Daoy (cell line): ENCODE measurements around the gene SUGCT. TPM values are rescaled to one million over a fixed set of nuclear protein-coding genes. Genes with fewer than 3 reads are reported as not detected.

Experiments
- DNase-seq: peaks from one replicate; pipeline ENCODE4 v3.0.0-alpha.2; 2015; ENCODE audit warnings: low read depth
- total RNA-seq: library from RNA; depleted of rRNA; stranded (reverse); fragments of >200 nt; shearing (Covaris generic); gene quantifications from 2 replicates; pipeline ENCODE4 v1.2.3, GENCODE V29; 2014

The SUGCT gene
- total RNA-seq, 1 experiment from 2014 or later = 11.8 TPM

DNA sequence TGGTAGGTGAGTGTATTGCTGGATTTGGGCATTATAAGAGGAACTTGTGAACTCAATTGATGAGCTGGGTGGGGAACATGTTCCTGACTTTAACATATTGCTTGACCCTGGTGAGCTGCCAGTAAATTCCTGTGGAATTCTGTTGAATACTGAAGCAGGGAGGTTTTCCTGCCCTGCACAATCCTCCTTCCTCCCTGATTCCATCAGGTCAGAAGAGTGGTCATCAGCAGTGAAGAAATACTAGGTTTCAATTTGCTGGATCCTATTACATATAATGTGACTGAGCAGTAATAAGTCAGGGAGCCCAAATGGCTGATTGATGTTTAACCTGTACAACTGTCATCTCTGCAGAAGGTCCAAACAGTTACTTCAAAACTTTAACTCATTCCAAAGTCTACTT, 581.2 kb downstream of the SUGCT start:
- no peak for DNase-seq

GRCh38 chr7:40717242-40717641, 582.4 kb downstream of the SUGCT start:
- peak; percentile 96 for DNase-seq

DNA sequence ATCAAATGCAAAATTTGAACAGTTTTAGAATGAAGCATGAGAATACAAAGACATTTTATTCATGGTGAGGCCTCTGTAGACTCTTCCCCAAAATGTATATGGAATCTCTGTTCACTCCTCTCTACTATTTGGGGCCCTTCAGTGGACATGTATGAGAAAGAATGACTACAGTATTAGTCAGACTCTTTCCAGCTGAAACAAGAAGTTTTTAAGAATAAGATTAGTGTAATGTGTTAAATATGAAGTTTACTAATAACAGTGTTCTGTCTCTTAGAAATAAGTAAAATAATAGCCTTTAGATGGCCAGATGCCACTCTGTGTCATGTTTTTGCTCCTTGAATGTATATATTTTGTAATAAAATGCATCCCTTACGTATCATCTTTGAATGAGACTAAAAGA, 585.6 kb downstream of the SUGCT start:
- DNase-seq = no peak

- DNase-seq = no peak
These were observed 586.6 kb downstream of the SUGCT start for GRCh38 chr7:40721342-40721949.

DNA sequence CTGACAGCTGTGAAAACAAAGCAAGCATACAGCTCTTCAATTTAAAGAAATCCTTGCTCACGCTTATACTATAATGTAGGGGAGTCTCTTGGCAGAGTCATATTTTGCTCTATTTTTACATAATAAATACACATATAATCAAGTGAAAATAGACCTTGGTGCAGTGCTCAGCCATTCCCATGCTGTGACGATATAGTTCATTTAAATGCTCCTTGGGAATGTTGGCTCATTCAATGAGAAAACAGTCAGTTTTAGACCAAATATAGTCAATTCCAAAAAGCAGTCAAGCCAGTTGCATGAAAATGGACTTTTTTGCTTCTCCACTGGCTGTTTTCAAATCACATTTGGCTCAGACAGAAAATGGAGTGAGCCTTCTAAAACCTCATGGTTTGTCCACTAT, 587.4 kb downstream of the SUGCT start:
- no peak for DNase-seq

GRCh38 chr7:40723829-40724228, 589.0 kb downstream of the SUGCT start:
- no peak for DNase-seq

- no peak for DNase-seq
These were observed 591.8 kb downstream of the SUGCT start for GRCh38 chr7:40726559-40726958.

GRCh38 chr7:40733114-40733513, 598.3 kb downstream of the SUGCT start:
- DNase-seq = peak; percentile 30

- DNase-seq = peak; percentile 42
These were observed 598.8 kb downstream of the SUGCT start for GRCh38 chr7:40733578-40733977.

GRCh38 chr7:40739257-40739656, 604.5 kb downstream of the SUGCT start:
- no peak for DNase-seq

DNA sequence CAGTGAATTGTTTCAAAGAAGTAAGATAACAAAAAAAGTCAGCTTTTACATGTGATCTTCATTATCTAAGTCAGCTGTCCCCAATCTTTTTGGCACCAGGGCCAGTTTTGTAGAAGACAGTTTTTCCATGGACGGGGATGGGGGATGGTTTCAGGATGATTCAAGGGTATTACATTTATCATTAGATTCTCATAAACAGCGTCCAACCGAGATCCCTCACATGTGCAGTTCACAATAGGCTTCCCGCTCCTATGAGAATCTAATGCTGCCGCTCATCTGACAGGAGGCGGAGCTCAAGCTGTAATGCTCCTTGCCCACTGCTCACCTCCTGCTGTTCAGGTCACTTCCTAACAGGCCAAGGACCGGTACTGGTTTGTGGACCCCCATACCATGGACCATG, 607.5 kb downstream of the SUGCT start:
- no peak for DNase-seq

DNA sequence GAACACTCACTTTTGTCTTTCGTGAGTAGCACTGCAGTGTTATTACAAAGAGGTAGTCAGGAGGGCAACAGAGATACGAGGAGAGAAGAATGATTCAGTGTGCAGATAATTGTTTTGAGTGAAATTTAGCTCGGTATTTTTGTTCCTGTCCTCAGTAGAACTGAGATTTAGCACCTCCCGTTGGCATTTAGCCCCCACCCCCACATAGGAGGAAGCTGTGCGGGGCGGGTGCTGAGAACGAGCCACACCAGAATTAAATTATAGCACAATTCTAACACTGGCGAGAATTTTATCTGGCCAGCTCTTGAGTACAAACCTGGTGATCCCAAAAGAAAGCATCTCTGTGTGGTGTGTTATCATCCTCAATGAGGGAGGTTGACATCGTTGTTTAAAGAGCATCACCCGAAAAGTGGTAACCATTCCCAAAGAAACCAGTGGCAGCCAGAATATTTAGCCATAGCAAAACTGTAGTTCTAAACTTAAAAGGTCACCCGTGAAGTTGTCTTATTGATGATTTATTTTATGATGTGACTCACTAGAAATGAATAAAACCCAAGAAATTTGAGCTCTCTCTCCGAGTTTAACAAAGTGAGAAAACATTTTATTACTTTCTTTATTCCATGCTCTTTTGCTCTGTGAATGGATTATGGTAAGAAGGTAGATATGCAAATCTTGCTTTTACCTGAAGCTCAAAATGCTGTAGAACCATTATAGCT, 612.2 kb downstream of the SUGCT start:
- no peak for DNase-seq

- DNase-seq = no peak
These were observed 613.1 kb downstream of the SUGCT start for GRCh38 chr7:40747856-40748255.

DNA sequence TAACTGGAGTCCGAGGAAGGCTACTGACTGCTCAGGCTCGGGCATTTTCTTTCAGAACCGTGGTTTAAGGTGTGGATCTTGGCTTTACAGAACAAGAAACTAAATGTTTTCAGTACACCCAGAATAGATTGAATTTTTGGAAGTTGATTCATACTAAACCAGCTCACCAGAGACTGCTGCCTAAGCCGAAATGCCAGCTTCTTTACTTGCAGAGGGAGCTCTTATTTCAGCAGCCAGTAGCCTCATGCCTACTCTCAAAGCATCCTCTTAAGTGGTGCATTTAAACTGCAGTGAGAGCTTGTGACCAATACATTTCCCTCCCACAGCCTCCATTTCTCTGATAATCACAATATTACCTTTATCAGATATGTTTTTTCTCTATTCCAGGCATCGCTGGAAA, 615.1 kb downstream of the SUGCT start:
- DNase-seq = no peak

DNA sequence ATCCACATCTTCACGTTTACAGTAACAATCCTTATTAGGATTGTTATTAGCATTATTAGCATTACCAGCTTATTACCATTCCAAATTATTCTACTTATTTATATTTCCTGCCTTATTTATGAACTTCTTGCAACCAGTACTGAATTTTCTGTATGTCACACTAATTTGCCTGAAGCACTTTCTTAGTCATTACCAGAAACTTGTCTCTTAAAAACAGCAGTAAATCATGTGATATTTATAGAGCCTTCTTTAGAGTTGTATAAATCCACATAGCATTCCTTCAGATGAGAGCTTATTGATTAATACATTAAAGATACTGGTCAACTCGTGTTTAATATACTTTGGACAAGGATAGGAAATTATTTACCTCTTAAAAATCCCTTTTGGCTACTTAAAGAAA, 618.6 kb downstream of the SUGCT start:
- no peak for DNase-seq

GRCh38 chr7:40755438-40755837, 620.6 kb downstream of the SUGCT start:
- DNase-seq = no peak

- no peak for DNase-seq
These were observed 622.3 kb downstream of the SUGCT start for GRCh38 chr7:40757109-40757508.

DNA sequence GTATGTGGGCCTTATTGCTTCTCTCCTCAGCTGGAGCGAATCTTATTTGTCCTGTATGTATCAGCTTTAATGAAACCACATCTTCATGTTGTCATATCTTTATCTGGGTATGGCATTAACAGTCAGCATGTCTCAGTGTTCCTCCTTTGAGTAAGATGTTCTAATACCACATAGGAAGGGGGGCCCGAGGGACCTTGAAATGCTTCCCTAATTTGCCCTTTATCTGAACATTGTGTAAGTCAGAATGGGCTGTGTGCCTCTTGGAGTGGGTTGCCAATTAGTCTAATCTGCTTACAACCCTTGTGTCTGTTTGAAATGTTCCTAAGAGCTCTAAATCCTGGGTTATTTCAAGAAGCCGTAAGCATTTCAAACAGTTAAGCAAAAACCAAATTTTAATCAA, 623.8 kb downstream of the SUGCT start:
- no peak for DNase-seq

DNA sequence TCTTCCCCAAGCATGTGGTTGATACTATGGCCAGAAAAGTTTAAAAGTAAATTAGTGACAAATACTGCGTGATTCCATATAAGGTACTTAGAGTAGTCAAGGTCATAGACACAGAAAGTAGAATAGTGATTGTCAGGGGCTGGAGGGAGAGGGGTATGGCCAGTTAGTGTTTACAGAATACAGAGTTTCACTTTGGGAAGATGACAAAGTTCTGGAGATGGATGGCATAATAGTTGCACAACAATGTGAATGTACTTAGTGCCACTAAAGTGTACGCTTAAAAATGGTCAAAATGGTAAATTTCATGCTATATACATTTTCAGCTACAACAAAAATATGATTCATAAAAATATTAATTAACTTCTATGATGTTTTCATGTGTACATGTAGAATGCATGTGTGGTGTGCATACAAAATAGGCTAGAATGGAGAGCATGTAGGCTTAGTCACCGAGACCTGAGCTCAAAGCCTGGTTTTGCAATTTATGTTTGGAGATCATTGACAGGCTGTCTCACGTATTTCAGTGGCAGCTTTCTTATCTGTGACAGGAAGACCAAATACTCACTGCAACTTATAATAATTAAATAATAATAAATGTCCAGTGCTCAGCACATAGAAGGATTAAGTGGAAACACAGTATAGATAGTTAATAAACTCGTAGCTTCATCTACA, 625.6 kb downstream of the SUGCT start:
- DNase-seq = no peak

GRCh38 chr7:40760987-40761386, 626.2 kb downstream of the SUGCT start:
- no peak for DNase-seq

- no peak for DNase-seq
These were observed 627.2 kb downstream of the SUGCT start for GRCh38 chr7:40761762-40762560.
